Measurements from ENCODE around the gene MAP3K8.
A peak's percentile ranks its signal among the peaks of the same experiment; 100 is the strongest.

The MAP3K8 gene

GRCh38 chr10:30493609-30494530 lies 59.9 kb downstream of the MAP3K8 start:
- peak; percentile 39 for DNase-seq

- no peak for DNase-seq
These were observed 60.6 kb downstream of the MAP3K8 start for GRCh38 chr10:30494558-30494957.

GRCh38 chr10:30495687-30496086 lies 61.7 kb downstream of the MAP3K8 start:
- DNase-seq: no peak

GRCh38 chr10:30499816-30500215 lies 65.8 kb downstream of the MAP3K8 start:
- no peak for DNase-seq

- no peak for DNase-seq
These were observed 66.5 kb downstream of the MAP3K8 start for GRCh38 chr10:30500534-30500933.

- no peak for DNase-seq
These were observed 67.0 kb downstream of the MAP3K8 start for GRCh38 chr10:30500963-30501504.

GRCh38 chr10:30502266-30503060 lies 68.5 kb downstream of the MAP3K8 start:
- peak; percentile 27 for DNase-seq

- DNase-seq: no peak
These were observed 69.8 kb downstream of the MAP3K8 start for GRCh38 chr10:30503700-30504266.

GRCh38 chr10:30505543-30506298 lies 71.7 kb downstream of the MAP3K8 start:
- no peak for DNase-seq

- DNase-seq: no peak
These were observed 75.5 kb downstream of the MAP3K8 start for GRCh38 chr10:30509508-30509907.

- no peak for DNase-seq
These were observed 76.4 kb downstream of the MAP3K8 start for GRCh38 chr10:30510184-30510931.

GRCh38 chr10:30510932-30511700 lies 77.1 kb downstream of the MAP3K8 start:
- DNase-seq: no peak
